IMR-90 (cell line): ENCODE measurements around the gene OSER1. TPM values are rescaled to one million over a fixed set of nuclear protein-coding genes. Genes with fewer than 3 reads are reported as not detected.

Experiments
- ATAC-seq: fragments of 200-7000 bp; cut with Tn5 transposase; 2 replicates; pipeline ENCODE4 v1.9.1; 2020; ENCODE audit warnings: low read depth, mild to moderate bottlenecking, moderate library complexity
- BruUV-seq: library from RNA; stranded (reverse); fragments of 400-500 nt; replicated peaks from 2 replicates; lab custom pipeline; 2021; lab: Mats Ljungman, UMichigan
- CTCF ChIA-PET: fragments of 300-600 bp; formaldehyde crosslinking; extraction: SDS; loops from one replicate; lab custom pipeline; 2021; ENCODE audit warnings: antibody characterized with exemption; lab: Yijun Ruan, JAX
- POLR2A ChIA-PET: fragments of 300-600 bp; sonication (Branson Sonifier 250); formaldehyde crosslinking; loops from one replicate; lab custom pipeline; 2022; ENCODE audit warnings: antibody characterized with exemption; ENCODE audit not compliant: unreplicated experiment; lab: Charles Lee
- DNase-seq: peaks from one replicate; pipeline ENCODE4 v3.0.0; 2013
- H2AFZ ChIP-seq: replicated peaks from 2 replicates; pipeline ENCODE3; 2013; ENCODE audit warnings: low read length, mild to moderate bottlenecking; ENCODE audit not compliant: poor library complexity
- H2AK5ac ChIP-seq: 2 replicates; pipeline ENCODE4 v1.6.1; 2013; ENCODE audit warnings: low read depth, low read length, inconsistent platforms
- H2AK9ac ChIP-seq: replicated peaks from 2 replicates; pipeline ENCODE3; 2013; ENCODE audit warnings: mild to moderate bottlenecking, low read depth, low read length, moderate library complexity; ENCODE audit not compliant: poor library complexity
- H2BK120ac ChIP-seq: 2 replicates; pipeline ENCODE4 v1.6.1; 2013; ENCODE audit warnings: low read depth, low read length, inconsistent platforms
- H2BK15ac ChIP-seq: 3 replicates; pipeline ENCODE4 v1.6.1; 2013; ENCODE audit warnings: low read depth, low read length, inconsistent platforms
- H2BK20ac ChIP-seq: 2 replicates; pipeline ENCODE4 v1.6.1; 2013; ENCODE audit warnings: low read depth, mild to moderate bottlenecking, inconsistent platforms, low read length, moderate library complexity
- H2BK5ac ChIP-seq: 2 replicates; pipeline ENCODE4 v1.6.1; 2013; ENCODE audit warnings: mild to moderate bottlenecking, low read depth, low read length, inconsistent platforms; ENCODE audit not compliant: poor library complexity, severe bottlenecking
- H3K14ac ChIP-seq: replicated peaks from 2 replicates; pipeline ENCODE4 v1.6.1; 2013; ENCODE audit warnings: low read depth, low read length, inconsistent platforms
- H3K18ac ChIP-seq: 2 replicates; pipeline ENCODE4 v1.6.1; 2013; ENCODE audit warnings: low read depth, low read length, control low read depth
- H3K23ac ChIP-seq: 2 replicates; pipeline ENCODE4 v1.6.1; 2013; ENCODE audit warnings: low read depth, low read length, inconsistent platforms
- H3K27ac ChIP-seq: 2 replicates; pipeline ENCODE4 v1.5.1; 2013; ENCODE audit warnings: mild to moderate bottlenecking, control low read depth, low read length; ENCODE audit not compliant: insufficient read depth
- H3K27me3 ChIP-seq: 2 replicates; pipeline ENCODE4 v1.6.1; 2013; ENCODE audit warnings: low read length; ENCODE audit not compliant: control insufficient read depth, insufficient read depth
- H3K36me3 ChIP-seq: 2 replicates; pipeline ENCODE4 v1.6.1; 2013; ENCODE audit warnings: low read length, mixed read lengths; ENCODE audit not compliant: control insufficient read depth, insufficient read depth
- H3K4ac ChIP-seq: 2 replicates; pipeline ENCODE4 v1.6.1; 2013; ENCODE audit warnings: low read depth, low read length, inconsistent platforms
- H3K4me1 ChIP-seq: 2 replicates; pipeline ENCODE4 v1.6.1; 2013; ENCODE audit warnings: low read length, mixed read lengths; ENCODE audit not compliant: control insufficient read depth, insufficient read depth
- H3K4me2 ChIP-seq: 2 replicates; pipeline ENCODE4 v1.6.1; 2013; ENCODE audit warnings: low read depth, mild to moderate bottlenecking, control low read depth, low read length, moderate library complexity
- H3K4me3 ChIP-seq: 2 replicates; pipeline ENCODE4 v1.5.1; 2013; ENCODE audit warnings: low read depth, mild to moderate bottlenecking, control low read depth, low read length, moderate library complexity; ENCODE audit not compliant: insufficient read depth
- H3K56ac ChIP-seq: 2 replicates; pipeline ENCODE4 v1.6.1; 2013; ENCODE audit warnings: low read length, inconsistent platforms; ENCODE audit not compliant: insufficient read depth; ENCODE audit errors: extremely low read depth
- H3K79me1 ChIP-seq, 2 experiments: 2 replicates each; pipeline ENCODE4 v1.6.1; 2013; ENCODE audit warnings: low read length in 2 of 2, inconsistent platforms in 1 of 2, low read depth in 1 of 2
- H3K9ac ChIP-seq: 2 replicates; pipeline ENCODE4 v1.6.1; 2013; ENCODE audit warnings: low read depth, low read length, control low read depth
- H3K9me1 ChIP-seq: 2 replicates; pipeline ENCODE4 v1.6.1; 2013; ENCODE audit warnings: low read length, inconsistent platforms; ENCODE audit not compliant: insufficient read depth
- H3K9me3 ChIP-seq: 2 replicates; pipeline ENCODE4 v1.6.1; 2013; ENCODE audit warnings: low read length; ENCODE audit not compliant: control insufficient read depth, insufficient read depth
- H4K20me1 ChIP-seq: 2 replicates; pipeline ENCODE4 v1.6.1; 2013; ENCODE audit warnings: low read length, inconsistent platforms; ENCODE audit not compliant: insufficient read depth
- H4K5ac ChIP-seq: 2 replicates; pipeline ENCODE4 v1.6.1; 2013; ENCODE audit warnings: mild to moderate bottlenecking, low read depth, low read length, control low read depth
- H4K8ac ChIP-seq, 2 experiments: 2 replicates each; pipeline ENCODE4 v1.6.1; 2013; ENCODE audit warnings: low read depth in 2 of 2, low read length in 2 of 2, control low read depth in 1 of 2, inconsistent platforms in 1 of 2
- H4K91ac ChIP-seq: 2 replicates; pipeline ENCODE4 v1.6.1; 2013; ENCODE audit warnings: low read depth, low read length, inconsistent platforms; ENCODE audit not compliant: insufficient read depth
- BHLHE40 ChIP-seq: fragments of 150-350 bp; IDR thresholded peaks from 2 replicates; pipeline ENCODE4 v1.6.1; 2016; ENCODE audit warnings: mild to moderate bottlenecking, low read depth, low read length
- CEBPB ChIP-seq: IDR thresholded peaks from 2 replicates; pipeline ENCODE4 v1.6.1; 2012; ENCODE audit warnings: low read depth, low read length, improper control_type of control experiment
- CHD1 ChIP-seq: IDR thresholded peaks from 2 replicates; pipeline ENCODE4 v1.6.1; 2012; ENCODE audit warnings: low read depth, low read length, improper control_type of control experiment
- FOS ChIP-seq: fragments of 150-350 bp; IDR thresholded peaks from 2 replicates; pipeline ENCODE4 v1.6.1; 2016; ENCODE audit warnings: low read depth, low read length
- MAFK ChIP-seq: IDR thresholded peaks from 2 replicates; pipeline ENCODE4 v1.6.1; 2012; ENCODE audit warnings: low read depth, low read length, improper control_type of control experiment
- MAZ ChIP-seq: IDR thresholded peaks from 2 replicates; pipeline ENCODE4 v1.6.1; 2012; ENCODE audit warnings: low read depth, mild to moderate bottlenecking, low read length, improper control_type of control experiment, moderate library complexity, borderline replicate concordance
- MXI1 ChIP-seq: IDR thresholded peaks from 2 replicates; pipeline ENCODE4 v1.6.1; 2012; ENCODE audit warnings: low read depth, mild to moderate bottlenecking, low read length, moderate library complexity, borderline replicate concordance
- NFE2L2 ChIP-seq: fragments of 150-350 bp; IDR thresholded peaks from 2 replicates; pipeline ENCODE4 v1.6.1; 2016; ENCODE audit warnings: low read depth, mild to moderate bottlenecking, low read length
- POLR2A ChIP-seq: IDR thresholded peaks from 2 replicates; pipeline ENCODE4 v1.6.1; 2012; ENCODE audit warnings: mild to moderate bottlenecking, low read depth, low read length
- RAD21 ChIP-seq: IDR thresholded peaks from 2 replicates; pipeline ENCODE4 v1.6.1; 2012; ENCODE audit warnings: low read length, improper control_type of control experiment
- RCOR1 ChIP-seq: IDR thresholded peaks from 2 replicates; pipeline ENCODE4 v1.6.1; 2012; ENCODE audit warnings: mild to moderate bottlenecking, low read length, improper control_type of control experiment; ENCODE audit not compliant: insufficient replicate concordance
- RFX5 ChIP-seq: IDR thresholded peaks from 2 replicates; pipeline ENCODE4 v1.8.0; 2012; ENCODE audit warnings: low read depth, mild to moderate bottlenecking, low read length, moderate library complexity
- SMC3 ChIP-seq: fragments of 150-350 bp; IDR thresholded peaks from 2 replicates; pipeline ENCODE4 v1.6.1; 2016; ENCODE audit warnings: low read depth, mild to moderate bottlenecking, antibody characterized with exemption, low read length, moderate library complexity
- WGBS, 2 experiments: methylation state at CpG; one replicate each; pipeline versions ENCODE4 v1.1.5 to v1.1.7; 2013; ENCODE audit warnings: missing lambda C conversion rate in 2 of 2; ENCODE audit not compliant: insufficient read length in 1 of 2; ENCODE audit errors: extremely low coverage in 2 of 2; 5-methylcytosine and 5-hydroxymethylcytosine counted together
- dilution Hi-C: fragments of 300-500 bp; cut with HindIII; formaldehyde crosslinking; loops from one replicate; pipeline ENCODE4 v1.14.3; 2018; ENCODE audit warnings: low sequenced_read_pairs; ENCODE audit not compliant: unreplicated experiment
- in situ Hi-C: fragments of 300-500 bp; cut with MboI; formaldehyde crosslinking; loops from 3 replicates; pipeline ENCODE4 v1.14.3; 2019; ENCODE audit warnings: low sequenced_read_pairs, inconsistent platforms, mixed read lengths
- intact Hi-C: fragments of 100-400 bp; cut with micrococcal nuclease; formaldehyde crosslinking; loops from 2 replicates; pipeline ENCODE4 v1.10.0; 2022
- polyA plus RNA-seq, 3 experiments: library from polyadenylated mRNA; depleted of rRNA; stranded (reverse); fragments of >200 nt; gene quantifications; 2 replicates each; pipeline ENCODE4 v1.2.3, GENCODE V29; 2012; ENCODE audit warnings: low replicate concordance in 1 of 3
- total RNA-seq: library from RNA; depleted of rRNA; stranded (reverse); fragments of >200 nt; gene quantifications from 2 replicates; pipeline ENCODE4 v1.2.3, GENCODE V29; 2012
- TF ChIP-seq, protein P1 (sequence below): fragments of 150-350 bp; IDR thresholded peaks from 2 replicates; pipeline ENCODE4 v1.6.1; 2016; ENCODE audit warnings: low read depth, mild to moderate bottlenecking, low read length, moderate library complexity, borderline replicate concordance
- TF ChIP-seq, protein P2 (sequence below): fragments of 150-350 bp; IDR thresholded peaks from 2 replicates; pipeline ENCODE4 v1.6.1; 2017; ENCODE audit warnings: mild to moderate bottlenecking, antibody characterized with exemption, low read length, low read depth
- TF ChIP-seq, protein P3 (sequence below): conservative IDR thresholded peaks from 2 replicates; pipeline ENCODE4 v1.5.1; 2012; ENCODE audit warnings: mild to moderate bottlenecking, low read depth, low read length, improper control_type of control experiment

The OSER1 gene
- total and polyA plus RNA-seq, 2 of the 4 experiments (the other 2 are of a cell fraction): 32.6 to 70.6 TPM

DNA sequence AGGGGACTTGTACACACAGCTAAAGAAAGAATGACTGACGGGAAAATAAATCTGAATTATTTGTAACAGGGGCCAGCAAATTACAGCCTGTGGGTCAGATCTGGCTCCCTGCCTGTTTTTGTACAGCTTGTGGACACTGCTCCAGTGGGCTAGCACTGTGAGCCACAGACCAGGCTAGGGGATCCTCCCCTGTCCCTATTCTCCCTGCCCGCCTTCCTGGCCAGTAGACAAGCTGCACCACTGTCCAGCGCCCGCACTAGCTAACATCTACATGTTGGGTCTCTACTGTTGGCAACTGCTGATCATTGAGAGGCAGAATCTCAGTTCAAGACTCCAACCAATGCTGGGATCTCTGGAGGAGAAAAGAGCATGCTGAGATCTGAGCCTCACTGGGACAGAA lies 10.7 kb downstream of the OSER1 start:
- peak overlapping the region; percentile 91 for H3K23ac ChIP-seq
- H2AFZ ChIP-seq: no peak overlapping the region
- peak overlapping the region; percentile 10; the same call in 1 of the 2 replicates for H3K27ac ChIP-seq
- peaks cover 18% of the 10 kb centered on the region for H3K4me1 ChIP-seq
- H3K18ac ChIP-seq: no peak overlapping the region
- peak overlapping the region; percentile 35 for H2BK5ac ChIP-seq
- ChIA-PET CTCF (interaction anchor here (1.6 kb wide), 1 partner anchor 88 kb away, joined by 3 read pairs; no protein-coding TSS in a partner anchor), POLR2A (no interaction called here)
- H3K4ac ChIP-seq: peak overlapping the region; percentile 73
- H3K9me3 ChIP-seq: no peaks in the 10 kb centered on the region
- no peak overlapping the region for H3K4me3 ChIP-seq
- H3K14ac ChIP-seq: peak overlapping the region; percentile 75; the same call in 1 of the 2 replicates
- peaks cover 32% of the 10 kb centered on the region for H3K9me1 ChIP-seq
- H3K79me1 ChIP-seq: peaks cover 40 to 66% of the 10 kb centered on the region in 2 experiments
- TF ChIP-seq MAZ: no peak
- TF ChIP-seq MAFK: no peak
- TF ChIP-seq, protein P1, sequence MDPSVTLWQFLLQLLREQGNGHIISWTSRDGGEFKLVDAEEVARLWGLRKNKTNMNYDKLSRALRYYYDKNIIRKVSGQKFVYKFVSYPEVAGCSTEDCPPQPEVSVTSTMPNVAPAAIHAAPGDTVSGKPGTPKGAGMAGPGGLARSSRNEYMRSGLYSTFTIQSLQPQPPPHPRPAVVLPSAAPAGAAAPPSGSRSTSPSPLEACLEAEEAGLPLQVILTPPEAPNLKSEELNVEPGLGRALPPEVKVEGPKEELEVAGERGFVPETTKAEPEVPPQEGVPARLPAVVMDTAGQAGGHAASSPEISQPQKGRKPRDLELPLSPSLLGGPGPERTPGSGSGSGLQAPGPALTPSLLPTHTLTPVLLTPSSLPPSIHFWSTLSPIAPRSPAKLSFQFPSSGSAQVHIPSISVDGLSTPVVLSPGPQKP: no peak
- no peak for TF ChIP-seq SMC3
- TF ChIP-seq RAD21: no peak
- TF ChIP-seq MXI1: no peak
- TF ChIP-seq, protein P2, sequence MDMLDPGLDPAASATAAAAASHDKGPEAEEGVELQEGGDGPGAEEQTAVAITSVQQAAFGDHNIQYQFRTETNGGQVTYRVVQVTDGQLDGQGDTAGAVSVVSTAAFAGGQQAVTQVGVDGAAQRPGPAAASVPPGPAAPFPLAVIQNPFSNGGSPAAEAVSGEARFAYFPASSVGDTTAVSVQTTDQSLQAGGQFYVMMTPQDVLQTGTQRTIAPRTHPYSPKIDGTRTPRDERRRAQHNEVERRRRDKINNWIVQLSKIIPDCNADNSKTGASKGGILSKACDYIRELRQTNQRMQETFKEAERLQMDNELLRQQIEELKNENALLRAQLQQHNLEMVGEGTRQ: no peak
- TF ChIP-seq RCOR1: no peak
- TF ChIP-seq CHD1: no peak
- TF ChIP-seq CEBPB: no peak
- no peak for TF ChIP-seq NFE2L2
- TF ChIP-seq RFX5: no peak
- no peak for TF ChIP-seq FOS
- TF ChIP-seq BHLHE40: no peak
- TF ChIP-seq POLR2A: no peak
- TF ChIP-seq, protein P3, sequence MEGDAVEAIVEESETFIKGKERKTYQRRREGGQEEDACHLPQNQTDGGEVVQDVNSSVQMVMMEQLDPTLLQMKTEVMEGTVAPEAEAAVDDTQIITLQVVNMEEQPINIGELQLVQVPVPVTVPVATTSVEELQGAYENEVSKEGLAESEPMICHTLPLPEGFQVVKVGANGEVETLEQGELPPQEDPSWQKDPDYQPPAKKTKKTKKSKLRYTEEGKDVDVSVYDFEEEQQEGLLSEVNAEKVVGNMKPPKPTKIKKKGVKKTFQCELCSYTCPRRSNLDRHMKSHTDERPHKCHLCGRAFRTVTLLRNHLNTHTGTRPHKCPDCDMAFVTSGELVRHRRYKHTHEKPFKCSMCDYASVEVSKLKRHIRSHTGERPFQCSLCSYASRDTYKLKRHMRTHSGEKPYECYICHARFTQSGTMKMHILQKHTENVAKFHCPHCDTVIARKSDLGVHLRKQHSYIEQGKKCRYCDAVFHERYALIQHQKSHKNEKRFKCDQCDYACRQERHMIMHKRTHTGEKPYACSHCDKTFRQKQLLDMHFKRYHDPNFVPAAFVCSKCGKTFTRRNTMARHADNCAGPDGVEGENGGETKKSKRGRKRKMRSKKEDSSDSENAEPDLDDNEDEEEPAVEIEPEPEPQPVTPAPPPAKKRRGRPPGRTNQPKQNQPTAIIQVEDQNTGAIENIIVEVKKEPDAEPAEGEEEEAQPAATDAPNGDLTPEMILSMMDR: no peak
- peak overlapping the region; percentile 23; the same call in 1 of the 2 replicates for H2AK5ac ChIP-seq
- H4K5ac ChIP-seq: no peak overlapping the region
- peak overlapping the region; percentile 42 for H2BK120ac ChIP-seq
- no TSS peak for BruUV-seq
- H4K8ac ChIP-seq: peak overlapping the region; percentile 37 to 40; a peak in 2 of 4 replicates
- in situ Hi-C loops (no loop called here), intact Hi-C loops (loop anchor here (10.0 kb wide), 1 partner anchor 745 kb away; the partner anchor contains the start of gene SRSF6), dilution Hi-C loops (no loop called here)
- no peak for DNase-seq
- peak overlapping the region; percentile 22 for H2AK9ac ChIP-seq
- H3K27me3 ChIP-seq: no peaks in the 10 kb centered on the region
- H2BK15ac ChIP-seq: no peak overlapping the region
- ATAC-seq: no peak
- peaks cover 8% of the 10 kb centered on the region for H4K20me1 ChIP-seq
- H3K56ac ChIP-seq: no peak overlapping the region
- H2BK20ac ChIP-seq: 0 out of 2 replicates have a peak overlapping the region, but pooled peaks have one; percentile 54
- H3K4me2 ChIP-seq: no peak overlapping the region
- 0 out of 2 replicates have a peak overlapping the region, but pooled peaks have one; percentile 29 for H4K91ac ChIP-seq
- H3K9ac ChIP-seq: no peak overlapping the region
- 100% methylated on average over 1 of the region's 4 CpGs; no CpG with 5 or more reads in 1 of the 2 experiments for WGBS, 2 experiments
- peaks cover 36% of the 10 kb centered on the region for H3K36me3 ChIP-seq
